GM19238 (cell line): Measurements from ENCODE around the gene MBD3L5.
"Not testable (repeated sequence)": the region's sequence is repeated elsewhere in the genome, so short reads cannot be mapped to it uniquely, and the experiment has no call there.

ENCODE experiments used
- DNase-seq: peaks from one replicate; pipeline ENCODE4 v3.0.0; 2011; ENCODE audit warnings: low spot score; ENCODE audit not compliant: insufficient read length

Gene MBD3L5

GRCh38 chr19:7030278-7030677, at the start of gene MBD3L5:
Gene MBD3L5 (plus strand): TSS chr19:7030578. CDS start chr19:7030612, 34 bp downstream.
- DNase-seq = not testable (repeated sequence)

GRCh38 chr19:6983448-6983847, 46.9 kb upstream of the MBD3L5 start:
- no peak for DNase-seq

DNA sequence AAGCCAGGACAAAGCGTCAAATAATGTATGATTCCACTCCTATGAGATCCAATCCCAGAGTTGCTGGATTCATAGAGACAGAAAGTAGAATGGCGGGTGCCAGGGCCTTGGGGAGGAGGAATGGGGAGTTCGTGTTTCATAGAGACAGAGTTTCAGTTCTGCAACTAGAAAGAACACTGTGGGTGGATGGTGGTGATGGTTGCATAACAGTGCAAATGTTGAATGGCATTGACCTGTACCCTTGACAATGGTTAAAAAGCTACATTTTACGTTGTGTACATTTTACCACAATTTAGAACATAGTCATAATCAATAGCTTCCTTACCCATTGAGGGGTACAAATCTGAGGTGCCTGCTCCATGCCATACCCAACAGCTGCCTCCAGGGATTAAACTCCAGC, 42.5 kb upstream of the MBD3L5 start:
- no peak for DNase-seq

- DNase-seq = no peak
Measured at GRCh38 chr19:6988257-6988656, 42.1 kb upstream of the MBD3L5 start.

- no peak for DNase-seq
Measured at GRCh38 chr19:6995054-6995453, 35.3 kb upstream of the MBD3L5 start.

- DNase-seq = no peak
Measured at GRCh38 chr19:6996810-6997209, 33.6 kb upstream of the MBD3L5 start.

GRCh38 chr19:6997679-6998445, 32.5 kb upstream of the MBD3L5 start:
- no peak for DNase-seq

DNA sequence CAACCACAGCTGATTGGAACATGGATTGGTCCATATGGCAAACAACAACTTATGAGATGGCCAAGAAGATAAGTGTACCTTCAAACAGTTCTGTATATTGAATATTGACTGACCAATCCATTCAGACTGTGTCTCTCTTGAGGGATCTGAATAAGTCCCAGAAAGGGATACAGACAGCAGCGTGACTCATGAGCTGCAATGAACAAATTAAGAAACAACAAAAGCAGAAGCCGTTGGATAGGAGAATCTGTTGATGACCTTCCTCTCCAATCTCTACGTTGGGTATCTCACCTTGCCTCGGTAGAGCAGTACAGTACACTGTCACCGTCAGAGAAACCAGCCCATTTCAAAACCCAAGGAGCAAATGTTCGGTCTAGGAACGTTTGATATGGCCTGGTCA, 30.4 kb upstream of the MBD3L5 start:
- no peak for DNase-seq

GRCh38 chr19:7000333-7000732, 30.0 kb upstream of the MBD3L5 start:
- DNase-seq = no peak

DNA sequence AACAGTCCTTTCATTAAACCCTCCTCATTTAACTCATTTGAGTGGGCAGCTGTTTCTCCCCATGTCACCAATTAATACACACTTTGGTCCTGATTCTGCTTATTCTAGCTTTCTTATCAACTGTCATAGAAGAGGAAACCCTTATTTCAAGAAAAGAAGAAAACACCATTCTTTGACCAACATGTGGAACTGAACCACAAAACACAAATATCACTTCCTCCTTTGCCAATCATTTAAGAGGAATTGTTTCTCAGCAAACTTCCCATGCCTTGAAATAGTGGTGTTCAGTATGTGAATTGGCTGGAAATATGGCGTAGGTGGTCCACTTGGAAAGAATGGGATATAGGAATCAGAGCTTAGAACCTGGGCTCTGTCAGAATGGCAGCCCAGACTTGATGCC, 29.6 kb upstream of the MBD3L5 start:
- DNase-seq = no peak

- no peak for DNase-seq
Measured at GRCh38 chr19:7004313-7004931, 26.0 kb upstream of the MBD3L5 start.

DNA sequence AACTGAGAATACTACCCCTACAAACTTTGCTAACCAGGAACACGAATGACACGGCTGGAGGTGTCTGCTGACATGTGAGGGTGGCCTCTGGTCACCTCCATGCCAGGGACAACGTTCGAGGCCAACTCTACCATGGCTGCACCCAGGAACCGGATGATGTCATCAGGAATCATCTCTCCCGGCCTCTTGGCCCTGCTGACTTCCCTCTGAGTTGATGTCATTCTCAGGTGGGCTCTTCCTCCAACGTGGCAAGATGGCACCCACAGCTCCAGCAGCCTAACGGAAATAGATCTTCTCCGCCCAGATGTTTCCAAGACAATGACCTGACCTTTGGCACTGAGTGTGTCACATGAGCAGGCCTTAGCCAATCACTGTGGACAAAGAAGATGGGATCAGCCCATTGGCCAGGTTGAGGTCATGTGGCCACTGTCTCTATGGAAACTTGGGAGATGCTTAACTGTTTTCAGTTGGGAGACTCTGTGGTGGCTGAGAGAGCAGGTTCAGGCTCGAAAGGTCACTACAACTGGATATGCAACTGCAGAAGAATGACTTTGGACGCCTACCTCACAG, 24.2 kb upstream of the MBD3L5 start:
- DNase-seq = no peak

GRCh38 chr19:7007859-7008258, 22.5 kb upstream of the MBD3L5 start:
- DNase-seq = no peak

DNA sequence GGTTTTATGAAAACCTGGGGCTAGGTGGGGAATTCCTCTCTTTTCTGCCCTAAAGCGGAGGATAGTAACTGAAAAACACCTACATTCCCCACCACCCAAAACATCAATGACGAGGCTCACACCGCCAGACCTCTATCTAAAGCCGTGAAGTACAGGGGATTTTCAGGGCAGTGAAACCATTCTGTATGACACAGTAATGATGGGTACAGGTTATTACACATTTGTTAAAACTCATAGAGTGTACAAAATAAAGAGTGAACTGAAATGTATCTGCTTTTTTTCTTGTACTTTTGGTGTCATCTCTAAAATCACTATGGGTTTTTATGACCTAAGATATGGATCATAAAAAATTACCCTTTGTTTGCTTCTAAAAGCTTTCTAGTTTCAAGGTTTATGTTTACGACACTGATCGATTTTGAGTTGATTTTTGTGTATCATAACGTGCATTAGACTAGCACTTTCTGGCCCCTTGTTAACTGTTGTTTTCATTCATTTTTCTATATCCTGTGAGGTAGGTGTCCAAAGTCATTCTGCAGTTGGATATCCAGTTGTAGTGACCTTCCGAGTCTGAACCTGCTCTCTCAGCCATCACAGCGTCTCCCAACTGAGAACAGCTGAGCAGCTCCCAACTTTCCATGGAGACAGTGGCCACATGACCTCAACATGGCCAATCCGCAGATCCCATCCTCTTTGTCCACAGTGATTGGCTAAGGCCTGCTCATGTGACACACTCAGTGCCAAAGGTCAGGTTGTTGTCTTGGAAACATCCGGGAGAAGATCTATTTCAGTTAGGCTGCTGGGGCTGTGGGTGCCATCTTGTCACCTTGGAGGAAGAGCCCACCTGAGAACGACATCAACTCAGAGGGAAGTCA, 19.4 kb upstream of the MBD3L5 start:
- no peak for DNase-seq

- DNase-seq = no peak
Measured at GRCh38 chr19:7013678-7014077, 16.7 kb upstream of the MBD3L5 start.

- no peak for DNase-seq
Measured at GRCh38 chr19:7018828-7019227, 11.6 kb upstream of the MBD3L5 start.

DNA sequence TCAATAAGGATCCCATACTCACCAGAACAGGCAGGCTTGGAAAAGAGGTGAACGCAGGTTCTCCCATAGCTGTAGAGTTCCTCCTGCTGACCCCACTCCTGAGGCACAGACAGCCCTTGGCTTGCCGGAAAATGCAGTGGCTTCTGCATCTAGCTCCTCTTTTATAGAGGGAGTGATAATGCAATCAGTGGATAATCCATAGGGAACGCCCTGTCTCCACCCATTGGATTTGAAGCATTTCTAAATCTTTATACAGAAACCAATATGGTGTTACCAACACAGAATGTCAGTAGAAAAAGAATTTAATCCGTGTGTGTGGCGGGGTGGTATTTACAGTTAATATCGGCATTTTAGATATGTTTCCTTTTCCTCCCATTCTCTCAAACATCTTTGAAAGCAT, 9.0 kb upstream of the MBD3L5 start, which contains the start of gene MBD3L2B:
Gene MBD3L2B, minus strand, starts transcription at position 101 of the 400 bp plus-strand sequence. Its CDS starts 34 bp downstream, at position 67.
- not testable (repeated sequence) for DNase-seq

- DNase-seq = not testable (repeated sequence)
Measured at GRCh38 chr19:7028790-7029189, 1.6 kb upstream of the MBD3L5 start.

GRCh38 chr19:7040079-7040478, 9.7 kb downstream of the MBD3L5 start, which contains the start of gene MBD3L4:
Gene MBD3L4 (minus strand): TSS chr19:7040179. CDS start chr19:7040144, 35 bp downstream.
- DNase-seq = not testable (repeated sequence)

DNA sequence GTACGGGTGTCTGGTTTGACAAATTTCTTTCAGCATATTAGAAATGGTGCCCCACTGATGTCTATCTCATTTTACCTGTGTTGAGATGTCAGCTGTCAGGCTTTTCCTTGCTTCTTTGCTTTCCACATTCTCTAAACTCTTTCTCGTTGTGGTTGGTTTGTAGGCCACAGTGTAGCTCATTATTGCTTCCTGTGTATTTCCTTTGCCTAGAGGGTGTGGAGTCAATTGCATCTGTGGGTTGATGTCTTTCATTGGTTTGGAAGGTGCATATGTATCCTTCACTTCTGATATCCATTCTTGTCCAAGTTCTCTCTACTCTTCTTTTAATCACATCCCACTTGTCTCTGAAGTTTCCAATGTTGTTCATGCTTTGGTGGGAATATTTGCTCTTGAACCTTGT, 11.2 kb downstream of the MBD3L5 start:
- not testable (repeated sequence) for DNase-seq

- not testable (repeated sequence) for DNase-seq
Measured at GRCh38 chr19:7049021-7049420, 18.6 kb downstream of the MBD3L5 start, which contains the start of gene MBD3L2. Gene MBD3L2 (plus strand): TSS chr19:7049321. CDS start chr19:7049374, 53 bp downstream.
